K562 (cell line): ENCODE measurements around the gene NFIC. TPM values are rescaled to one million over a fixed set of nuclear protein-coding genes. Genes with fewer than 3 reads are reported as not detected.

Experiments used
- CCAR2 ChIP-seq: fragments of 200-400 bp; formaldehyde crosslinking; IDR thresholded peaks from 2 replicates; pipeline ENCODE4 v1.6.1; 2017; ENCODE audit warnings: mild to moderate bottlenecking, low read depth, low read length
- DPF2 ChIP-seq: fragments of 450-650 bp; IDR thresholded peaks from 2 replicates; pipeline ENCODE4 v1.6.1; 2016
- GABPB1 ChIP-seq: sonication (generic); formaldehyde crosslinking; IDR thresholded peaks from 2 replicates; pipeline ENCODE4 v1.8.0; 2022; ENCODE audit warnings: mild to moderate bottlenecking, missing genetic modification reagents
- GATAD2B ChIP-seq: fragments of 450-650 bp; IDR thresholded peaks from 2 replicates; pipeline ENCODE4 v1.6.1; 2017; ENCODE audit warnings: mild to moderate bottlenecking, borderline replicate concordance
- HEY1 ChIP-seq: fragments of 250-450 bp; sonication (Bioruptor Pico); IDR thresholded peaks from 2 replicates; pipeline ENCODE4 v1.5.0; 2020; ENCODE audit warnings: mild to moderate bottlenecking, moderate library complexity, borderline replicate concordance
- HMBOX1 ChIP-seq: sonication (generic); IDR thresholded peaks from 2 replicates; pipeline ENCODE4 v1.6.1; 2016
- PCBP1 ChIP-seq: fragments of 200-400 bp; formaldehyde crosslinking; IDR thresholded peaks from 2 replicates; pipeline ENCODE4 v1.6.1; 2018; ENCODE audit warnings: mild to moderate bottlenecking, low read depth, low read length; ENCODE audit not compliant: poor library complexity, severe bottlenecking
- SMARCE1 ChIP-seq: fragments of 450-650 bp; IDR thresholded peaks from 2 replicates; pipeline ENCODE4 v1.7.1; 2016; ENCODE audit warnings: mild to moderate bottlenecking
- STAG1 ChIP-seq: sonication (generic); formaldehyde crosslinking; IDR thresholded peaks from 2 replicates; pipeline ENCODE4 v1.5.0; 2020; ENCODE audit warnings: missing genetic modification reagents, borderline replicate concordance
- STAT5A ChIP-seq: IDR thresholded peaks from 2 replicates; pipeline ENCODE4 v1.6.1; 2012; ENCODE audit warnings: low read length, inconsistent platforms, borderline replicate concordance
- TSHZ1 ChIP-seq: fragments of 250-450 bp; sonication (Bioruptor Pico); IDR thresholded peaks from 2 replicates; pipeline ENCODE4 v1.4.0; 2020; ENCODE audit warnings: mild to moderate bottlenecking, moderate library complexity
- ZNF318 ChIP-seq, 2 experiments: fragments of 450-650 bp; IDR thresholded peaks; 2 replicates each; pipeline ENCODE4 v1.6.1; 2016; ENCODE audit warnings: mild to moderate bottlenecking in 2 of 2, borderline replicate concordance in 1 of 2, low read depth in 1 of 2, moderate library complexity in 1 of 2
- ZNF445 ChIP-seq: fragments of 250-450 bp; sonication (Bioruptor Pico); IDR thresholded peaks from 2 replicates; pipeline ENCODE4 v1.4.0; 2020; ENCODE audit warnings: low read depth, mild to moderate bottlenecking, moderate library complexity
- polyA plus RNA-seq, 8 experiments: library from polyadenylated mRNA; depleted of rRNA in 4 of 8; stranded (reverse) in 5 of 8; unstranded in 3 of 8; fragments of >200 nt; fragmentation: Nextera tagmentation in 2 of 8; fragmentation: Illumina TruSeq in 1 of 8; extraction: Ambion mirVana in 2 of 8; extraction: Trizol in 1 of 8; gene quantifications; 2 replicates each; pipeline versions ENCODE4 v1.2.1 to v1.2.3, GENCODE V29; 2011 to 2014; ENCODE audit warnings: inconsistent platforms in 1 of 8, missing spikeins in 1 of 8
- total RNA-seq, 7 experiments: library from RNA; depleted of rRNA in 6 of 7; stranded (reverse); fragments of >200 nt in 6 of 7; fragmentation: Illumina TruSeq in 2 of 7; extraction: Trizol in 2 of 7; gene quantifications; 2 replicates each; pipeline versions ENCODE4 v1.2.1 to v1.2.3, GENCODE V29; 2011 to 2021; ENCODE audit warnings: low replicate concordance in 1 of 7
- TF ChIP-seq, protein P1 (sequence below), 2 experiments: fragments of 200-800 bp in 1 of 2; sonication (Bioruptor generic) in 1 of 2; sonication (generic) in 1 of 2; formaldehyde crosslinking in 1 of 2; IDR thresholded peaks in 1 of 2; conservative IDR thresholded peaks in 1 of 2; 2 replicates each; pipeline versions ENCODE4 v1.5.0 to v1.6.1; 2016 to 2020; ENCODE audit warnings: missing compliant biosample characterization in 1 of 2, missing genetic modification characterization in 1 of 2, missing genetic modification reagents in 1 of 2

The NFIC gene
- total and polyA plus RNA-seq, 9 of the 15 experiments (the other 6 are each of a cell fraction or from before 2014, with no cell fraction given) = 0.71 to 62.1 (median 6.9) TPM

DNA sequence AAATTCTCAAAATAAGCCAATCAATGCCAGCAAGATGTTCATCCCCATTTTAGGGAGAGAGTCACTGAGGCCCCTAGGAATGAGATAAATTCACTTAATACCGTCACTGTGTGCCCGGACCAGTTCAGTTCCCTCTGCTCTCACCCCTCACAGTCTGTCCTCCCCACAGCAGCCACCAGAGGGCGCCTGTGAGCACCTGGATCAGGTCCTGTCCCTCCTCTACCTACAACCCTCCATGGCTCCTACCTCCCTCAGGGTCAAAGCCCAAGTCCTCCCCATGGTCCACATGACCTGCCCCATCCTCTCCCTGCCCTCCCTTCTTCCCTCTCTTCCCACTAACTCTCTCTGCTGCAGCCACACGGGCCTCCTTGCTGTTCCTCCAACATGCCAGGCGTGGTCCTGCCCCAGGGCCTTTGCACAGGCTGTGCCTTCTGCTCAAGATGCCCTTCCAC, 42.0 kb upstream of the NFIC start (continued):
- TF ChIP-seq STAG1 (CRISPR knock-in tag) (no peak), HMBOX1 (no peak), CCAR2 (no peak), DPF2 (0 out of 2 replicates have a peak, but pooled peaks have one; percentile 28), GABPB1 (CRISPR knock-in tag) (no peak), TSHZ1 (CRISPR knock-in tag) (no peak), ZNF445 (CRISPR knock-in tag) (no peak), PCBP1 (no peak), STAT5A (no peak), GATAD2B (no peak), HEY1 (CRISPR knock-in tag) (no peak), ZNF318 (IDR thresholded peaks at IDR 0.05; ENCODE audit: borderline replicate concordance in 1 of 2, low read depth in 1 of 2) (no peak), SMARCE1 (no peak)
- TF ChIP-seq, protein P1, sequence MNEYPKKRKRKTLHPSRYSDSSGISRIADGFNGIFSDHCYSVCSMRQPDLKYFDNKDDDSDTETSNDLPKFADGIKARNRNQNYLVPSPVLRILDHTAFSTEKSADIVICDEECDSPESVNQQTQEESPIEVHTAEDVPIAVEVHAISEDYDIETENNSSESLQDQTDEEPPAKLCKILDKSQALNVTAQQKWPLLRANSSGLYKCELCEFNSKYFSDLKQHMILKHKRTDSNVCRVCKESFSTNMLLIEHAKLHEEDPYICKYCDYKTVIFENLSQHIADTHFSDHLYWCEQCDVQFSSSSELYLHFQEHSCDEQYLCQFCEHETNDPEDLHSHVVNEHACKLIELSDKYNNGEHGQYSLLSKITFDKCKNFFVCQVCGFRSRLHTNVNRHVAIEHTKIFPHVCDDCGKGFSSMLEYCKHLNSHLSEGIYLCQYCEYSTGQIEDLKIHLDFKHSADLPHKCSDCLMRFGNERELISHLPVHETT (CRISPR knock-in tag; conservative IDR thresholded peaks at IDR 0.05 in 1 of 2, IDR thresholded peaks at IDR 0.05 in 1 of 2) = no peak
